ENCODE results near the gene SLC16A12. TPM values are rescaled to one million over a fixed set of nuclear protein-coding genes. Genes with fewer than 3 reads are reported as not detected.
A peak's percentile ranks its signal among the peaks of the same experiment; 100 is the strongest.
"Not testable (repeated sequence)": the region's sequence is repeated elsewhere in the genome, so short reads cannot be mapped to it uniquely, and the experiment has no call there.

Gene SLC16A12
- total RNA-seq, 1 experiment from 2014 or later, result 0.10 TPM

- no peak for DNase-seq (ENCODE audit: extremely low read depth, low read depth)
Measured at GRCh38 chr10:89550509-89550908, 15.1 kb upstream of the SLC16A12 start.

DNA sequence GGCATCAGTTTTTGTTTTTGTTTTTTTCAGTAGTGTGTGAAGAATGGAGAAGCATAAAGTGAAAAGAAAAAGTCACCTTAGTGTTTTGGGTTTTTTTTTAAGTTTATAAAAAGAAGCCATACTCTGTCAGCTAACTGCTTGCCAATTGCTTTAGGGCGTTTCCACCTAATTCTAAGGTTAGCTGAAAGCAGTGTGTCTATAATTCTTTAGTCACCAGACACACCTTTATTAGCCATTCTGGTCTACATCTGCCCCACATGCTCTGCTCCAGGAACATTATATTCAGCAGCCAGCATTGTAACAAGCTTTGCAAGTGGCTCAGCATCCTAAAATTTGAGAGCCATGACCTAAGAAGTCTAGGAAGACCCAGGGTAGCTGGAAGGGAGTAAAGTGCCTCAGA is 14.1 kb upstream of the SLC16A12 start:
- no peak for DNase-seq (ENCODE audit: extremely low read depth, low read depth)

DNA sequence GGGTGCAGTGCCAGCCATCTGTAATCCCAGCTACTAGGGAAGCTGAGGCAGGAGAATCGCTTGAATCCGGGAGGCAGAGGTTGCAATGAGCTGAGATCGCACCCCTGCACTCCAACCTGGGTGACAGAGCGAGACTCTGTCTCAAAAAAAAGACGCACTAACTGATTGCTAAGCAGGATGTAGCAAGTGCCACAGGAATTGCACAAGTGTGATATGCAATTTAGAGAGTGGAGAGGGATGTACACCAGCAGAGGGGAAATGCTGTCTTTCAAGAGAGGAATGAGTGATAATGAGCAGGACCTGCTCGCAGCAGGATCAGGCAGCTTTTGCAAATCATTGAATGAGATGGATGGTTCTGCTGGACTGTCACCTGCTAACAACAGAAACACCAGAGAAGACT is 13.3 kb upstream of the SLC16A12 start:
- DNase-seq (ENCODE audit: extremely low read depth, low read depth), result no peak

DNA sequence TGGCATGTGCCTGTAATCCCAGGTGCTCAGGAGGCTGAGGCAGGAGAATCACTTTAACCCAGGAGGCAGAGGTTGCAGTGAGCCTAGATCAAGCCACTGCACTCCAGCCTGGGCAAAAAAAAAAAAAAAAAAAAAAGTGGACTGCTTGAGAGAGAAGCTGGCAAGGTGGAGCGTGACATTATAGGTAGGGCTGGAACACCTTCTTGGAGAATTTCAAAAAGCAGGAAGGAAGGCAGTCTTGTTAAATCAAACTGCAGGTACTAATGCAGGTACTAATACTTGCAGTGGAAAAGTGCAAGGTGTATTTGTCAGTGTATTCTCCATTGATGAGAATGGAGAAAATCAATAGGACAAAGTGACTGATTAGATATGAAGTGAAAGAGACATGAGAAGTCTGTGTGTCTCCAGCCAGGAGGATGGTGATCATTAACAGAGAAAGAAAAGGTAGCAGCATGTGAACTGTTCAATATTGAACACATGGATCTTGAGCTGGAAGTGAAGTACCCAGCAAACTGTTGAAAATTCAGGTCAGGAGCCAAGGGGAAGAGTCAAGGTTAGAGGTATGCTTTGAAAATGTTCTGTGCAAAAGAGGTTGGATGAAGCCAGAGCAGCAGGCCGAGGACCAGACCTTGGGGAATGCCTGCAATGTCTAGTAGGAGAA is 12.6 kb upstream of the SLC16A12 start:
- no peak for DNase-seq (ENCODE audit: extremely low read depth, low read depth)

DNA sequence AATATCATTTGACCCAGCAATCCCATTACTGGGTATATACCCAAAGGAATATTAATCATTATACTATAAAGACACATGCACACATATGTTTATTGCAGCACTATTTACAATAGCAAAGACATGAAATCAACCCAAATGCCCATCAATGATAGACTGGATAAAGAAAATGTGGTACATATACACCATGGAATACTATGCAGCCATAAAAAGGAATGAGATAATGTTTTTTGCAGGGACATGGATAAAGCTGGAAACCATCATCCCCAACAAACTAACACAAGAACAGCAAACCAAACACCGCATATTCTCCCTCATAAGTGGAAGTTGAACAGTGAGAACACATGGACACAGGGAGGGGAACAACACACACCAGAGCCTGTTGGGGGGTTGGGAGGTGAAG is 11.3 kb upstream of the SLC16A12 start:
- not testable (repeated sequence) for DNase-seq (ENCODE audit: extremely low read depth, low read depth)

DNA sequence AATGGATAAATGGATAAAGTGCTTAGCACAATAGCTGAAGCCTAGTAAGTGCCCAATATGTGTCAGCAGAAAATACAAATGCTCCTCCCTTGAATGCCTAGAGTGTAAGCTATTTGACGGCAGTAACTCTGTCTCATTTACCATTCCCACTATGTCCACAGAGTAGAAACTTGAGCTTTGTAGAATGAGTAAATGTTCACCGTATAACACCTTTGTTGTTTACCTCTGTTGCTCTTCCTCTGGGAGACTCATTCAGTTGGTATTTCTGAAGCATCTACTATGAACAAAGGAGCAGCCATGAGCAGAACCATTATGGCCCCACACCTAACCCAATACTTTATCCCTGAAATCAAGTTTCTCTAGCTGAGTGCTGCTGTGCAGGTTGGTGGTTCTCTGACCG is 8.4 kb upstream of the SLC16A12 start:
- DNase-seq (ENCODE audit: extremely low read depth, low read depth), result no peak

DNA sequence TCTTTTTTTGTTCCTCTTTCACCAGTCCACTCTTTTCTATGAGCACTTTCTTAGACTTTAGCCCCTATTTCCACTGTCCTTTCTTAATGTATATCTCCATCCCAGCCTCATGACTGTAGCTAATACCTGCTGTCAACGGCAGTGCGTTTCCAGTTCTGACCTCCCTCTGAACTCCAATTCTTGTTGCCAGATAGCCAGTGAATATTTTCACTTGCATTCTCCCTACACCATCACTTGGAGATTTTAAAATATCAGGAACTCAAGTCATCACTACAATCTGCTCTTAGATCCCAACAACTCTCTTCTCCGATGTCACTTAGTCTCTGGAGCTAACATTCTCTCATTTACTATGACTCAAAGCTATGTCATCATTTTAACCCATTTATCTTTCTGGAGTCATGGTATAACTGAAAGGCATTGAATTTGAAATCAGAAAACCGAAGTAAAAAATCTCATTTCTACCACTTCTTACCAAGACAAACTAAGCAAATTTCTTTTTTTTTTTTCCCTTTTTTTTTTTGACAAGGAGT is 5.1 kb upstream of the SLC16A12 start:
- no peak for DNase-seq (ENCODE audit: extremely low read depth, low read depth)

DNA sequence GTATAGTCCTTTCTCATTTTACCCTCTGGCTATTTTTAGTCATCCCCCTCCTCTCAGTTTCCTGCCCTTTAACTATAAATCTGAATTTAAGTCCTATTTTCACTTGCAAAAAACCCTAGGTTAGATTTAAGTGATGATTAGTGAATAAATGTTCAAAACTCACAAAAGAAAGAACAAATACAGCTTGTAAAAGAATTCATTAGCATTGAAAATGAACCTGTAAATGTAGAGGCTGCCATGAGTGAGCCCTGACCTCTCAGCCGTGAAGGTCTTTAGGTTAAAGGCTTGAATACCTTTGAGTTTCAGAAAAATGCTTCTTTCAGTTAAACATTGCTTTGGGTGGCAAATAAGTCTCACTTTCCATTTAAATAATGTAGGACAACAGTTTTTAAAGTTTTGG is 2.0 kb upstream of the SLC16A12 start:
- no peak for DNase-seq (ENCODE audit: extremely low read depth, low read depth)

DNA sequence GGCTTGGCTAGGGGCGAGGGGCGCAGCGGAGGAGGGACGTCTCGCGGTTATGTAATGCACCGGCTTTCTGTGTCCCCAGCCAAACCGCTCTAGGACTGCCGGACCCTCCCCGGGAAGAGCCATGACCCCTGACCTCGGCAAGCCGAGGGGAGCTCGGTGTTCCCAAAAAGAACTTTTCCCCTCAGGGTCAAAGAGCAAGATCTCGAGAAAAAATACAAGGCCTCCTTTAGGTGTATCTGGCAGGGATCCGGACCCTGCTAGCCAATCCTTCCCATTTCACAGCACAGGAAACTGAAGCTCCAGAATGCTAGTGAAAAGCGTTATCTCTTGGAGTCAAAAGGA is 590 bp upstream of the SLC16A12 start:
- no peak for DNase-seq (ENCODE audit: extremely low read depth, low read depth)

- DNase-seq (ENCODE audit: extremely low read depth, low read depth), result no peak
Measured at GRCh38 chr10:89534826-89535166, 598 bp downstream of the SLC16A12 start.

- no peak for DNase-seq (ENCODE audit: extremely low read depth, low read depth)
Measured at GRCh38 chr10:89532476-89532875, 2.9 kb downstream of the SLC16A12 start.

GRCh38 chr10:89531359-89531758 is 4.0 kb downstream of the SLC16A12 start:
- DNase-seq (ENCODE audit: extremely low read depth, low read depth), result no peak

DNA sequence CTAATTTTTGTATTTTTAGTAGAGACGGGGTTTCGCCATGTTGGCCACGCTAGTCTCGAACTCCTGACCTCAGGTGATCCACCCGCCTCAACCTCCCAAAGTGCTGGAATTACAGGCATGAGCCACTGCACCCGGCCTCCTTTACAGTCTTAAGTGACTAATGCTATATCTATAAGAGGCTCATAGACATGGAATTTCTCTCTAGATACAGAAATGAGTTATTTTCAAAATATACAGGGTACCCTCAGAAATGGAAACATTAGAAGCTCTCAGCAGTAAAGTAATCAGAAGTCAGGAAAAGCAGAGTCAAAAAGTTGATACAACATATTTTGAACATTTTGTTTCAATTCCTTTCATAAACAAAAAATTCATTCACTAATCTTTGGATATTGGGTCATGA is 5.7 kb downstream of the SLC16A12 start:
- not testable (repeated sequence) for DNase-seq (ENCODE audit: extremely low read depth, low read depth)

GRCh38 chr10:89526358-89526757 is 9.0 kb downstream of the SLC16A12 start:
- no peak for DNase-seq (ENCODE audit: extremely low read depth, low read depth)

- DNase-seq (ENCODE audit: extremely low read depth, low read depth), result no peak
Measured at GRCh38 chr10:89525556-89525955, 9.8 kb downstream of the SLC16A12 start.

DNA sequence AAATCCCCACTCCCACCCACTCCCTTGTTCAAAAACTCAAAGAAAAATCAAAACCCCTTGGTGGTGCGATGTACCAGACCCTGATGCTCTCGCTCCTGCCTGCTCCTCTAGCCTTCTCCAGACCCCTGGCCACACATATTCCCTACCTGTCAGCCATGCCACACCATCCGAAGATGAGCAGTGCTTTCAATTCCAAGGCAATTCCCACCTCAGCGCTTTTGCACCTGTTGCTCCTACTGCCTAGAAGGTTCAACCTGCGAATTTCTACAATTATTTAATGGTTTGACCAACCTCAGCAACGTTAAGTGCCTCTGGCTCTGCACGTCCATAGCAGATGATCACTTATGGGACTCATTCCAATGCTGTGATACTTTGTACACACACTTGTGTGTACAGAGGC is 11.1 kb downstream of the SLC16A12 start:
- DNase-seq (ENCODE audit: extremely low read depth, low read depth), result no peak

- DNase-seq (ENCODE audit: extremely low read depth, low read depth), result no peak
Measured at GRCh38 chr10:89523274-89523673, 12.1 kb downstream of the SLC16A12 start.

GRCh38 chr10:89522463-89522862 is 12.9 kb downstream of the SLC16A12 start:
- DNase-seq (ENCODE audit: extremely low read depth, low read depth), result peak; percentile 7

DNA sequence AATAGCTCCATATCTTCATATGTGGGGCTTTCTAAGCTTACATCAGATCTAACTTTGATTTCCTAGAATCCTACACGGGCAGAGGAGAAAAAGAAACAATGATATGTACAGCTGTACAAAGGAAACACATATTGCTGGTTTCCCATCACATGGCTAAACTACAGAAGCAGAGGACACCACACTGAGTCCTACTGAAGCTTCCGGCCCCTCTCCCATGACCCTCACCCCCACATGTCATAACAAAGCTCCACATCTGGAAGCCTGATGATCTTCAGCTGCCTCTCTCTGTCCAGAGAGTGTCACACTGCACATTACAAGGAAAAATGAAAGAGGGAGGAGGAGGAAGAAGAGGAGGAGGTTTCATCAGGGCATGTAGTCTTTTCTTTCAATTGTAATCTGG is 14.0 kb downstream of the SLC16A12 start:
- DNase-seq (ENCODE audit: extremely low read depth, low read depth), result no peak

DNA sequence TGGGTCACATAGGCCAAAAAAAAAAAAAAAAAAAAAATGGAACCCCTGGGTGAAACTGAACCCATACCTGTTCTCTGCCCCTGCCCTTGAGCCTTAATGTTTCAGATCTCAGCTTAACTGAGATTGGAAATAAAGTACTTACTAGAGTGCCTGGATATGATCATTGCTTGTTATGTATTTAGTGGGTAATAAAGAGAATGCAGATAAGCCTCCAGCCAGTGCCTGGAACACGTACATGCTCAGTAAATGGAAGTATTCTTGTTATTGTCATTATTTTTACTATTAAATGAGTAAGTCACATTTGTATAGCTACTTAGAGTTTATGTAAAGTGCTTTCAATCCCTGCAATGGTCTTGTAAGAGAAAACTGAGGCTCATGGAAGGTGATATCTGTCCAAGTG is 14.7 kb downstream of the SLC16A12 start:
- DNase-seq (ENCODE audit: extremely low read depth, low read depth), result no peak

- no peak for DNase-seq (ENCODE audit: extremely low read depth, low read depth)
Measured at GRCh38 chr10:89518876-89519842, 16.2 kb downstream of the SLC16A12 start.

- no peak for DNase-seq (ENCODE audit: extremely low read depth, low read depth)
Measured at GRCh38 chr10:89518108-89518507, 17.3 kb downstream of the SLC16A12 start.

Measured in NCI-H460 (cell line).